RKO (cell line): Measurements from ENCODE around the gene CGN.

Experiments
- DNase-seq: peaks from one replicate; pipeline ENCODE4 v3.0.0-alpha.2; 2016; ENCODE audit warnings: low spot score

CGN gene

GRCh38 chr1:151526735-151527525, 15.7 kb downstream of the CGN start:
- no peak for DNase-seq

- DNase-seq = no peak
Observed at GRCh38 chr1:151529211-151529702, 18.1 kb downstream of the CGN start.

- DNase-seq = no peak
Observed at GRCh38 chr1:151529781-151530180, 18.6 kb downstream of the CGN start.

- no peak for DNase-seq
Observed at GRCh38 chr1:151530461-151530860, 19.3 kb downstream of the CGN start.

- DNase-seq = no peak
Observed at GRCh38 chr1:151533870-151534269, 22.7 kb downstream of the CGN start.

GRCh38 chr1:151534662-151535278, 23.6 kb downstream of the CGN start:
- peak; percentile 61 for DNase-seq

GRCh38 chr1:151535326-151536271, 24.4 kb downstream of the CGN start:
- DNase-seq = no peak

GRCh38 chr1:151536499-151536898, 25.3 kb downstream of the CGN start:
- no peak for DNase-seq

- peak; percentile 94 for DNase-seq
Observed at GRCh38 chr1:151537112-151537511, 25.9 kb downstream of the CGN start.

GRCh38 chr1:151539321-151540020, 28.3 kb downstream of the CGN start:
- peak; percentile 93 for DNase-seq

- DNase-seq = peak; percentile 91
Observed at GRCh38 chr1:151540021-151540981, 29.1 kb downstream of the CGN start, which contains the start of gene TUFT1. Gene TUFT1, plus strand, starts transcription at chr1:151540309. Its CDS starts 58 bp downstream, at chr1:151540367.

GRCh38 chr1:151540982-151541377, 29.8 kb downstream of the CGN start:
- DNase-seq = peak; percentile 44

- no peak for DNase-seq
Observed at GRCh38 chr1:151541752-151542151, 30.6 kb downstream of the CGN start.

GRCh38 chr1:151542710-151543129, 31.5 kb downstream of the CGN start:
- DNase-seq = peak; percentile 55

- DNase-seq = no peak
Observed at GRCh38 chr1:151545542-151545941, 34.4 kb downstream of the CGN start.

- no peak for DNase-seq
Observed at GRCh38 chr1:151546011-151546925, 35.1 kb downstream of the CGN start.

GRCh38 chr1:151547119-151547899, 36.1 kb downstream of the CGN start:
- no peak for DNase-seq

GRCh38 chr1:151547900-151548230, 36.7 kb downstream of the CGN start:
- no peak for DNase-seq

- DNase-seq = no peak
Observed at GRCh38 chr1:151549199-151549598, 38.0 kb downstream of the CGN start.
